BJ (cell line): ENCODE measurements around the gene OAS2. TPM values are rescaled to one million over a fixed set of nuclear protein-coding genes. Genes with fewer than 3 reads are reported as not detected.

Source experiments
- CTCF ChIA-PET: fragments of 350-600 bp; formaldehyde crosslinking; extraction: SDS; loops from one replicate; lab custom pipeline; 2021; ENCODE audit warnings: antibody characterized with exemption, inconsistent platforms; lab: Yijun Ruan, JAX
- POLR2A ChIA-PET: fragments of 300-600 bp; sonication (Branson Sonifier 250); formaldehyde crosslinking; extraction: SDS; loops from one replicate; lab custom pipeline; 2021; ENCODE audit warnings: antibody characterized with exemption; lab: Charles Lee
- DNase-seq: peaks from one replicate; pipeline ENCODE4 v3.0.0-alpha.2; 2011; ENCODE audit warnings: low read depth
- H3K27me3 ChIP-seq: 2 replicates; pipeline ENCODE4 v1.6.0; 2011; ENCODE audit warnings: low read length; ENCODE audit not compliant: control insufficient read depth, insufficient read depth
- H3K36me3 ChIP-seq: 2 replicates; pipeline ENCODE4 v1.5.1; 2011; ENCODE audit warnings: low read length; ENCODE audit not compliant: control insufficient read depth, insufficient read depth
- H3K4me3 ChIP-seq: 2 replicates; pipeline ENCODE4 v1.5.1; 2011; ENCODE audit warnings: low read depth, mild to moderate bottlenecking, control low read depth, low read length
- CTCF ChIP-seq: IDR thresholded peaks from 2 replicates; pipeline ENCODE4 v1.5.1; 2011; ENCODE audit warnings: low read depth, mild to moderate bottlenecking, control low read depth, inconsistent platforms, low read length, moderate library complexity; ENCODE audit not compliant: insufficient read depth
- polyA plus RNA-seq: library from polyadenylated mRNA; depleted of rRNA; stranded (reverse); fragments of >200 nt; gene quantifications from 2 replicates; pipeline ENCODE4 v1.2.3, GENCODE V29; 2011

The OAS2 gene
- polyA plus RNA-seq, 1 experiment: 1.2 TPM

- Histone ChIP-seq H3K27me3 (peaks cover 3% of the 10 kb centered on the region; the same call in 1 of the 2 replicates), H3K36me3 (no peaks in the 10 kb centered on the region), H3K4me3 (no peak overlapping the region)
- POLR2A ChIA-PET: no interaction called here
- no peak for DNase-seq
- TF ChIP-seq CTCF: peak; percentile 71
- CTCF ChIA-PET: interaction anchor here (0.7 to 2.6 kb wide), 6 partner anchors 10 to 514 kb away, joined by 3 to 28 read pairs (median 4); no protein-coding TSS in a partner anchor
Measured at GRCh38 chr12:113030875-113031525, 52.7 kb downstream of the OAS2 start.

- Histone ChIP-seq H3K4me3 (no peak overlapping the region), H3K27me3 (peaks cover 1% of the 10 kb centered on the region; the same call in 1 of the 2 replicates), H3K36me3 (no peaks in the 10 kb centered on the region)
- ChIA-PET POLR2A (no interaction called here), CTCF (interaction anchor here (1.4 to 1.8 kb wide), 2 partner anchors 8 to 47 kb away, joined by 4 to 7 read pairs; no protein-coding TSS in a partner anchor)
- no peak for DNase-seq
- no peak for TF ChIP-seq CTCF
Measured at GRCh38 chr12:113039911-113040445, 61.7 kb downstream of the OAS2 start.

GRCh38 chr12:113040722-113041171 is 62.4 kb downstream of the OAS2 start:
- no peak for TF ChIP-seq CTCF
- Histone ChIP-seq H3K4me3 (no peak overlapping the region), H3K27me3 (peaks cover 1% of the 10 kb centered on the region; the same call in 1 of the 2 replicates), H3K36me3 (no peaks in the 10 kb centered on the region)
- peak; percentile 9 for DNase-seq
- POLR2A ChIA-PET: no interaction called here
- CTCF ChIA-PET: interaction anchor here (0.5 to 1.8 kb wide), 2 partner anchors 8 to 49 kb away, joined by 3 to 4 read pairs; no protein-coding TSS in a partner anchor

- CTCF ChIA-PET: interaction anchor here (1.8 kb wide), 1 partner anchor 9 kb away, joined by 4 read pairs; no protein-coding TSS in a partner anchor
- Histone ChIP-seq H3K36me3 (no peaks in the 10 kb centered on the region), H3K27me3 (peaks cover 1% of the 10 kb centered on the region; the same call in 1 of the 2 replicates), H3K4me3 (no peak overlapping the region)
- TF ChIP-seq CTCF: no peak
- no peak for DNase-seq
- POLR2A ChIA-PET: no interaction called here
Measured at GRCh38 chr12:113041560-113041959, 63.2 kb downstream of the OAS2 start.

- H3K4me3 ChIP-seq: no peak overlapping the region
- CTCF ChIA-PET: interaction anchor here (1.4 kb wide), 1 partner anchor 13 kb away, joined by 3 read pairs; no protein-coding TSS in a partner anchor
Measured at GRCh38 chr12:113043240-113043639, 64.9 kb downstream of the OAS2 start.

More at GRCh38 chr12:113043240-113043639, 64.9 kb downstream of the OAS2 start:
- no peak for TF ChIP-seq CTCF
- Histone ChIP-seq H3K27me3 (peaks cover 1% of the 10 kb centered on the region; the same call in 1 of the 2 replicates), H3K36me3 (no peaks in the 10 kb centered on the region)
- POLR2A ChIA-PET: no interaction called here
- DNase-seq: no peak
